ENCODE measurements around the gene SH3YL1.

- TF ChIP-seq, protein P1, sequence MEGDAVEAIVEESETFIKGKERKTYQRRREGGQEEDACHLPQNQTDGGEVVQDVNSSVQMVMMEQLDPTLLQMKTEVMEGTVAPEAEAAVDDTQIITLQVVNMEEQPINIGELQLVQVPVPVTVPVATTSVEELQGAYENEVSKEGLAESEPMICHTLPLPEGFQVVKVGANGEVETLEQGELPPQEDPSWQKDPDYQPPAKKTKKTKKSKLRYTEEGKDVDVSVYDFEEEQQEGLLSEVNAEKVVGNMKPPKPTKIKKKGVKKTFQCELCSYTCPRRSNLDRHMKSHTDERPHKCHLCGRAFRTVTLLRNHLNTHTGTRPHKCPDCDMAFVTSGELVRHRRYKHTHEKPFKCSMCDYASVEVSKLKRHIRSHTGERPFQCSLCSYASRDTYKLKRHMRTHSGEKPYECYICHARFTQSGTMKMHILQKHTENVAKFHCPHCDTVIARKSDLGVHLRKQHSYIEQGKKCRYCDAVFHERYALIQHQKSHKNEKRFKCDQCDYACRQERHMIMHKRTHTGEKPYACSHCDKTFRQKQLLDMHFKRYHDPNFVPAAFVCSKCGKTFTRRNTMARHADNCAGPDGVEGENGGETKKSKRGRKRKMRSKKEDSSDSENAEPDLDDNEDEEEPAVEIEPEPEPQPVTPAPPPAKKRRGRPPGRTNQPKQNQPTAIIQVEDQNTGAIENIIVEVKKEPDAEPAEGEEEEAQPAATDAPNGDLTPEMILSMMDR (IDR thresholded peaks at IDR 0.05; ENCODE audit: insufficient read depth, low read depth, low read length) = no peak
- no peak for TF ChIP-seq EZH2 (IDR thresholded peaks at IDR 0.05; ENCODE audit: insufficient read depth, low read length)
Observed at GRCh38 chr2:209470-209869, 54.4 kb downstream of the SH3YL1 start.
